AG10803 (cell line): ENCODE results near the gene ARG2.
A peak's percentile ranks its signal among the peaks of the same experiment; 100 is the strongest.

Experiments used
- DNase-seq: peaks from one replicate; pipeline ENCODE4 v3.0.0; 2010; ENCODE audit warnings: low read depth
- H3K4me3 ChIP-seq: 2 replicates; pipeline ENCODE4 v1.5.1; 2011; ENCODE audit warnings: mild to moderate bottlenecking, low read length, control low read depth
- TF ChIP-seq, protein P1 (sequence below): conservative IDR thresholded peaks from 2 replicates; pipeline ENCODE4 v1.5.1; 2011; ENCODE audit warnings: mild to moderate bottlenecking, low read length, control low read depth, inconsistent platforms

ARG2 gene

DNA sequence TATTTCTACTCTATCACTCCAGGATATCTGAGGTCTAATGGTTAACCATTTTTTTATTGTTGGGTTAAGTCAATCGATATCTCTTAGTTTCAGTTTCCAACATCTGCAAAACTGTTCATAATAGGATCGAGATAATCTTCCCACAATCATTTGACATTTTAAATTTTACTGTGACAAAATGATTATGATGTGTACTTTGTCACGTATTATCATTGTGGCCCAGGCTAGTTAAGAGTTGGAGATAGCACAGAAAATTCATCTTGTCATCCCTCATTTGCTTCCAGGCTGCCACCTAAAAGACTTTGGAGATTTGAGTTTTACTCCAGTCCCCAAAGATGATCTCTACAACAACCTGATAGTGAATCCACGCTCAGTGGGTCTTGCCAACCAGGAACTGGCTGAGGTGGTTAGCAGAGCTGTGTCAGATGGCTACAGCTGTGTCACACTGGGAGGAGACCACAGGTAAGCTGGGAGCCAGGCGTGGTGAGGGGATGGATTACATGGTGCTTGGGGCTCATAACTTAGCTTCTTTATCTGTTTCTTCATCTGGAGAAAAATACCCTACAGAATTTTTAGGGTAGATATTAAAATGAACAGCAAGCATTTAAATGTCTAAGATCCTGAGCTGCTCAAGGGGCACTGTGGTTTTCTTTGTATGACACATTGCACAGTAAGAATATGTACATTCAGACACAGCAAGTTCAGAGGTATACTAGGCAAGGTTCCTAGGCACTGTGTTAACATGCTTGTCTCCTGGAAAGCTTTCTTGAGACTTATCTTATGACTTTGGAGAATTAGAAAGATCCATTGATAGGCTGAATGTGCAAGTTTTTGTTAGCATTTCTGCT lies 22.4 kb downstream of the ARG2 start:
- TF ChIP-seq, protein P1, sequence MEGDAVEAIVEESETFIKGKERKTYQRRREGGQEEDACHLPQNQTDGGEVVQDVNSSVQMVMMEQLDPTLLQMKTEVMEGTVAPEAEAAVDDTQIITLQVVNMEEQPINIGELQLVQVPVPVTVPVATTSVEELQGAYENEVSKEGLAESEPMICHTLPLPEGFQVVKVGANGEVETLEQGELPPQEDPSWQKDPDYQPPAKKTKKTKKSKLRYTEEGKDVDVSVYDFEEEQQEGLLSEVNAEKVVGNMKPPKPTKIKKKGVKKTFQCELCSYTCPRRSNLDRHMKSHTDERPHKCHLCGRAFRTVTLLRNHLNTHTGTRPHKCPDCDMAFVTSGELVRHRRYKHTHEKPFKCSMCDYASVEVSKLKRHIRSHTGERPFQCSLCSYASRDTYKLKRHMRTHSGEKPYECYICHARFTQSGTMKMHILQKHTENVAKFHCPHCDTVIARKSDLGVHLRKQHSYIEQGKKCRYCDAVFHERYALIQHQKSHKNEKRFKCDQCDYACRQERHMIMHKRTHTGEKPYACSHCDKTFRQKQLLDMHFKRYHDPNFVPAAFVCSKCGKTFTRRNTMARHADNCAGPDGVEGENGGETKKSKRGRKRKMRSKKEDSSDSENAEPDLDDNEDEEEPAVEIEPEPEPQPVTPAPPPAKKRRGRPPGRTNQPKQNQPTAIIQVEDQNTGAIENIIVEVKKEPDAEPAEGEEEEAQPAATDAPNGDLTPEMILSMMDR = no peak
- no peak for DNase-seq
- no peak overlapping the region for H3K4me3 ChIP-seq

DNA sequence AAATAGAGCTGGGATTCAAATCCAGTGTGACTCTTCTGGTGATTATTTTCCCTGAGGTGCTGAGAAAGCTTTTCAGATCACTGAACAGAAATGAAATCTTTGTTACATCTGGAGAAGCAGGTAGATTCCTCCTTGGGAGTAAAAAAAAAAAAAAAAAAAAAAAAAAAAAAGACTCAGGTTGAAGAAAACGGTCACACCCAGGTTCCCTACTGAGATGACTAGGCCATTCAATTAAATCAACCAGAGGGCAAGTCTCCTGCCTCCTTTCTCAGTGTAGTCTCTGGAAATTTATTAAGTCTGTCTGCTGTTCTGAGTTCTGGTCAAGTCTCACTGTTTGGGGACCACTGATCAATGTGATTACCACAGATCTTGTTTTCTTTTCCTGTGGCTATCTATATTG lies 24.0 kb downstream of the ARG2 start:
- no peak for DNase-seq
- TF ChIP-seq, protein P1 = no peak

DNA sequence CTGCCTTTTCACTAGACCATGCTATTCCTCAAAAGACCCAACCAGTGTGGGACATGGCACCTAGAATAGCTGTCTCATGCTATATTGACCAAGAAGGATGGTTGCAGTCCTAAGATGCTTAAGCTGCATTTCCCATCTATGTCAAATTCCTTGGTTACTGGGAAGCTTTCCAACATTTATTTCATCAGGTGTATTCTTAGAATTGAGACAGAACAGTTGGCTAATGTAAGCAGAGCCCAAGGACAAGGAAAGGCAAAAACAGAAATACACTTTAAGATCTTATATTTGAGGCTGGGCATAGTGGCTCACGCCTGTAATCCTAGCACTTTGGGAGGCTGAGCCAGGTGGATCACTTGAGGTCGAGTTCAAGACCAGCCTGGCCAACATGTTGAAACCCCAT lies 24.7 kb downstream of the ARG2 start:
- DNase-seq = peak; percentile 38
- TF ChIP-seq, protein P1 = no peak
- H3K4me3 ChIP-seq = no peak overlapping the region

More for the DNA sequence above, 24.0 kb downstream of the ARG2 start:
- H3K4me3 ChIP-seq = no peak overlapping the region

DNA sequence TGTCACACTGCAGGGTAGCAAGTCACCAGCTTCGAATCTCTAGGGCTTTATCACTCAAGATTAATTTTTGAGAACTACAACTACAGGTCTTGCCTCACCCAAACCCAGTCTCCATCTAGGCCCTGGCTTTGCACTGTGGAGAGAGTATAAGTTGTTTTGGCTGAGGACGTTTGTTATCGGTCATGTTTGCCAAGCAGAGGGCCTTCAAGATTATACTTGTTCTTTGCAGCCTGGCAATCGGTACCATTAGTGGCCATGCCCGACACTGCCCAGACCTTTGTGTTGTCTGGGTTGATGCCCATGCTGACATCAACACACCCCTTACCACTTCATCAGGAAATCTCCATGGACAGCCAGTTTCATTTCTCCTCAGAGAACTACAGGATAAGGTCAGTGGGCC lies 25.7 kb downstream of the ARG2 start:
- no peak overlapping the region for H3K4me3 ChIP-seq
- TF ChIP-seq, protein P1 = no peak
- DNase-seq = no peak

DNA sequence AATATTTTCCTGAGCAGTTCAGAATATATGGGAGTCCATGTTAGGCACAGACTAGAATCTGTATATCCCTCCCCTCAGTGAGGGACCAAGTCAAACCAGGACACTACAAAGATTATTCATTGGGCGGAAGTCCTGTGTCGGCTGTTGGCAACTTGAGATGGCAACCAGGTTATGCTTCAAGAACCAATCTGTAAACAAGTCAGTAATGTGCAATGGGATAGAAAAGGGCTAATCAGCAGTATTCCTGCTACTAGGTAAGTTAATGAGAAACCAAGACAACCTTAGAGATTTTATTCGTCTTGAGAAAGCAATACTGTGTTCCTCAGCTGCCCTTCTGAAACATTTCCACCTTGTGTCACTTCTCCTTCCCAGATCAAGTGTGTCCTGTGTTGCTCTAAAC lies 26.4 kb downstream of the ARG2 start:
- no peak overlapping the region for H3K4me3 ChIP-seq
- no peak for DNase-seq
- TF ChIP-seq, protein P1 = no peak

DNA sequence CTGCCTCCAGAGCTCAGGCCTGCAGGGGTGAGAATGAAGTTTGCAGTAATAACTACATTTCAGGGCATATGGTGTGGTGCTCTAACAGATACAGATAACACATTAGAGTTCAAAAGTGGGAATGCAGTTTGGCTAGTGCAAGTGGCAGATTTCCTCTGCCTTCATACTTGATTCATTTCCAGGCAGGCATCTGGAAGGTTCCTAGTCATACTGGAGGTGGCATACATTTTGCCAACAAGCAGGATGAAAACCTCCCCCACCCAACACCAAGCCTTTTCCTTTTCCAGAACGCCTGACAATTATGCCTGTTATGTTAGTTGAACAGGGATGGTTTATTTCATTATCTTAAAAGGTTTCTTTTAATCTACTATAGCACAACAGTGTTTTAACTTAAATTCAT lies 30.4 kb downstream of the ARG2 start:
- DNase-seq = peak; percentile 47

More for the DNA sequence above, 30.4 kb downstream of the ARG2 start:
- TF ChIP-seq, protein P1 = no peak
- no peak overlapping the region for H3K4me3 ChIP-seq
